SK-N-SH treated with all-trans-retinoic acid at 6 μM for 48 hours (cell line): Measurements from ENCODE around the gene CEP20.
A peak's percentile ranks its signal among the peaks of the same experiment; 100 is the strongest.

Experiments
- ATAC-seq: fragments of 200-7000 bp; cut with Tn5 transposase; 3 replicates; pipeline ENCODE4 v1.9.1; 2020; ENCODE audit warnings: mild to moderate bottlenecking, moderate library complexity
- ARNTL ChIP-seq: fragments of 450-650 bp; formaldehyde crosslinking; IDR thresholded peaks from 2 replicates; pipeline ENCODE4 v1.5.0; 2020; ENCODE audit warnings: low read depth, mild to moderate bottlenecking, moderate library complexity, borderline replicate concordance
- BACH2 ChIP-seq: fragments of 250-450 bp; sonication (Bioruptor Pico); IDR thresholded peaks from 2 replicates; pipeline ENCODE4 v1.9.0; 2021; ENCODE audit warnings: mild to moderate bottlenecking, borderline replicate concordance
- CSDC2 ChIP-seq: fragments of 250-450 bp; sonication (Bioruptor Pico); IDR thresholded peaks from 2 replicates; pipeline ENCODE4 v1.5.0; 2020; ENCODE audit warnings: mild to moderate bottlenecking, moderate library complexity
- ESRRG ChIP-seq: fragments of 250-450 bp; sonication (Bioruptor Pico); IDR thresholded peaks from 2 replicates; pipeline ENCODE4 v1.6.1; 2021; ENCODE audit warnings: mild to moderate bottlenecking
- GLIS3 ChIP-seq: fragments of 250-450 bp; sonication (Bioruptor Pico); IDR thresholded peaks from 2 replicates; pipeline ENCODE4 v1.5.0; 2020; ENCODE audit warnings: mild to moderate bottlenecking, moderate library complexity
- OSR1 ChIP-seq: fragments of 250-450 bp; sonication (Bioruptor Pico); IDR thresholded peaks from 2 replicates; pipeline ENCODE4 v1.8.0; 2022; ENCODE audit warnings: moderate library complexity, mild to moderate bottlenecking, inconsistent platforms
- PPARA ChIP-seq: fragments of 250-450 bp; sonication (Bioruptor Pico); IDR thresholded peaks from 2 replicates; pipeline ENCODE4 v1.5.0; 2020; ENCODE audit warnings: mild to moderate bottlenecking, borderline replicate concordance
- RARB ChIP-seq: fragments of 250-450 bp; sonication (Bioruptor Pico); IDR thresholded peaks from 2 replicates; pipeline ENCODE4 v1.8.0; 2021; ENCODE audit warnings: mild to moderate bottlenecking, moderate library complexity
- SNAI2 ChIP-seq: fragments of 250-450 bp; sonication (Bioruptor Pico); IDR thresholded peaks from 2 replicates; pipeline ENCODE4 v1.5.0; 2020; ENCODE audit warnings: mild to moderate bottlenecking, moderate library complexity
- TCF4 ChIP-seq: fragments of 250-450 bp; sonication (Bioruptor Pico); IDR thresholded peaks from 2 replicates; pipeline ENCODE4 v1.8.0; 2021; ENCODE audit warnings: mild to moderate bottlenecking, moderate library complexity, borderline replicate concordance
- ZC3H10 ChIP-seq: fragments of 250-450 bp; sonication (Bioruptor Pico); IDR thresholded peaks from 2 replicates; pipeline ENCODE4 v1.5.1; 2021; ENCODE audit warnings: mild to moderate bottlenecking, moderate library complexity
- ZFP3 ChIP-seq: fragments of 250-450 bp; sonication (Bioruptor Pico); IDR thresholded peaks from 2 replicates; pipeline ENCODE4 v1.5.0; 2020; ENCODE audit warnings: mild to moderate bottlenecking, moderate library complexity
- ZFP30 ChIP-seq: fragments of 450-650 bp; formaldehyde crosslinking; IDR thresholded peaks from 2 replicates; pipeline ENCODE4 v1.5.0; 2022; ENCODE audit warnings: mild to moderate bottlenecking, moderate library complexity
- ZNF565 ChIP-seq: fragments of 450-650 bp; formaldehyde crosslinking; conservative IDR thresholded peaks from 2 replicates; pipeline ENCODE4 v1.5.0; 2020; ENCODE audit warnings: low read depth, mild to moderate bottlenecking, moderate library complexity
- ZNF70 ChIP-seq: fragments of 450-650 bp; formaldehyde crosslinking; IDR thresholded peaks from 2 replicates; pipeline ENCODE4 v1.5.0; 2020; ENCODE audit warnings: mild to moderate bottlenecking, moderate library complexity
- TF ChIP-seq, protein P1 (sequence below): fragments of 250-450 bp; sonication (Bioruptor Pico); IDR thresholded peaks from 2 replicates; pipeline ENCODE4 v1.8.0; 2020; ENCODE audit warnings: mild to moderate bottlenecking, moderate library complexity, borderline replicate concordance
- TF ChIP-seq, protein P2 (sequence below): fragments of 250-450 bp; sonication (Bioruptor Pico); IDR thresholded peaks from 2 replicates; pipeline ENCODE4 v1.5.1; 2020; ENCODE audit warnings: low read depth, mild to moderate bottlenecking, moderate library complexity
- TF ChIP-seq, protein P3 (sequence below): fragments of 250-450 bp; sonication (Bioruptor Pico); IDR thresholded peaks from 2 replicates; pipeline ENCODE4 v1.5.1; 2021; ENCODE audit warnings: mild to moderate bottlenecking, moderate library complexity
- TF ChIP-seq, protein P4 (sequence below): fragments of 250-450 bp; sonication (Bioruptor Pico); IDR thresholded peaks from 2 replicates; pipeline ENCODE4 v1.5.0; 2020; ENCODE audit warnings: mild to moderate bottlenecking, moderate library complexity

CEP20 gene

DNA sequence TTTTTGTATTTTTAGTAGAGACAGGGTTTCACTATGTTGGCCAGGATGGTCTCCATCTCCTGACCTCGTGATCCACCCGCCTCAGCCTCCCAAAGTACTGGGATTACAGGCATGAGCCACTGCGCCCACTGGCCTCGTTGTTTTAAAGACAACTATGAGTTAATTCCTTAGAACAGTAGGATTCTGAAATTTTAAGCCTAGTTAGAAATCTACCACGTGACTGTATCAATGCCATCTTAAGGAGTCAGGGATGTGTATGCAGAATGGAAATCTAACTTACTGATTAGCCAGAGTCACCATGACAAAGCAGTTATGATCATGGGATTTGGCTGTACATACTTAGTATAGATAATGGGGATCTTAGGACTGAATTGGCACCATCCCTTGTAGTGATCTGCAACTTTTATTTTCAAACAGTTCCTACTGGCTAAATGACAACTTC lies 2.8 kb downstream of the CEP20 start (continued):
- TF ChIP-seq, protein P1, sequence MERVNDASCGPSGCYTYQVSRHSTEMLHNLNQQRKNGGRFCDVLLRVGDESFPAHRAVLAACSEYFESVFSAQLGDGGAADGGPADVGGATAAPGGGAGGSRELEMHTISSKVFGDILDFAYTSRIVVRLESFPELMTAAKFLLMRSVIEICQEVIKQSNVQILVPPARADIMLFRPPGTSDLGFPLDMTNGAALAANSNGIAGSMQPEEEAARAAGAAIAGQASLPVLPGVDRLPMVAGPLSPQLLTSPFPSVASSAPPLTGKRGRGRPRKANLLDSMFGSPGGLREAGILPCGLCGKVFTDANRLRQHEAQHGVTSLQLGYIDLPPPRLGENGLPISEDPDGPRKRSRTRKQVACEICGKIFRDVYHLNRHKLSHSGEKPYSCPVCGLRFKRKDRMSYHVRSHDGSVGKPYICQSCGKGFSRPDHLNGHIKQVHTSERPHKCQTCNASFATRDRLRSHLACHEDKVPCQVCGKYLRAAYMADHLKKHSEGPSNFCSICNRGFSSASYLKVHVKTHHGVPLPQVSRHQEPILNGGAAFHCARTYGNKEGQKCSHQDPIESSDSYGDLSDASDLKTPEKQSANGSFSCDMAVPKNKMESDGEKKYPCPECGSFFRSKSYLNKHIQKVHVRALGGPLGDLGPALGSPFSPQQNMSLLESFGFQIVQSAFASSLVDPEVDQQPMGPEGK, result no peak
- TF ChIP-seq, all 23 proteins: peak for 0

DNA sequence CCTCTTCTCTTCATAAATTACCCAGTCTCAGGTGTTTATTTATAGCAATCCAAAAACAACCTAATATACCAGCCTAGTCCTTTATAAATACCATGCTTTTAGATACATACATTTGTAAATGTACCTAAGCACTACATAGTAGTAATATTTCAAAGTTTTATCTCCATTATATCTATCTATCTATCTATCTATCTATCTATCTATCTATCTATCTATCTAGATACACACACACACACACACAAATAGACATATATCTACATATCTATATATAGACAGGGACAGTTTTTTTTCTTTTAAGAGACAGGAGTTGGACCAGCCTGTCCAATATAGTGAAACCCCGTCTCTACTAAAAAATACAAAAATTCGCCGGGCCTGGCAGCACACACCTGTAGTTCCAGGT lies 5.8 kb downstream of the CEP20 start:
- ATAC-seq, result no peak
- TF ChIP-seq ZNF70 (CRISPR knock-in tag) (no peak), TCF4 (no peak)

DNA sequence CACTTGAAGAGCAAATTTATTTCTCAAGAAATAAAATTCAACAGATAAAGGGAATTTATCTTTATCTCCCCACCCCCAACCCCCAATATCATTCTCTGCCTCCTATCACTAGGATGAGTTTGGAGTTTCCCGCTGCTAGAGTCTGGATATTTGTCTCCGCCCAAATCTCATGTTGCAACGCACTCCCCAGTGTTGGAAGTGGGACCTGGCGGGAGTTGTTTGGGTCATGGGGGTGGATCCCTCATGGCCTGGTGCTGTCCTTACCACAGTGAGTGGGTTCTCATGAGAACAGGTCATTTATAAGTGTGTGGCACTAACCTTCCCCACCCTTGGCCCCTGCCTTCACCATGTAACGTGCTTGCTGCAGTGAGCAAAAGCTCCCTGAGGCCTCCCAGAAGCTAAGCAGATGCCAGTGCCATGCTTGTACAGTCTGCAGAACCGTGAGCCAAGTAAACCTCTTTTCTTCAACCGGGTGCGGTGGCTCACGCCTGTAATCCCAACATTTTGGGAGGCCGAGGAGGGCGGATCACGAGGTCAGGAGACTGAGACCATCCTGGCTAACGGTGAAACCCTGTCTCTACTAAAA lies 6.5 kb downstream of the CEP20 start:
- no peak for TF ChIP-seq CSDC2 (CRISPR knock-in tag)
- TF ChIP-seq RARB (CRISPR knock-in tag), result no peak
- TF ChIP-seq BACH2 (CRISPR knock-in tag), result no peak
- no peak for TF ChIP-seq ZFP30 (CRISPR knock-in tag)
- no peak for TF ChIP-seq SNAI2
- TF ChIP-seq, protein P2, sequence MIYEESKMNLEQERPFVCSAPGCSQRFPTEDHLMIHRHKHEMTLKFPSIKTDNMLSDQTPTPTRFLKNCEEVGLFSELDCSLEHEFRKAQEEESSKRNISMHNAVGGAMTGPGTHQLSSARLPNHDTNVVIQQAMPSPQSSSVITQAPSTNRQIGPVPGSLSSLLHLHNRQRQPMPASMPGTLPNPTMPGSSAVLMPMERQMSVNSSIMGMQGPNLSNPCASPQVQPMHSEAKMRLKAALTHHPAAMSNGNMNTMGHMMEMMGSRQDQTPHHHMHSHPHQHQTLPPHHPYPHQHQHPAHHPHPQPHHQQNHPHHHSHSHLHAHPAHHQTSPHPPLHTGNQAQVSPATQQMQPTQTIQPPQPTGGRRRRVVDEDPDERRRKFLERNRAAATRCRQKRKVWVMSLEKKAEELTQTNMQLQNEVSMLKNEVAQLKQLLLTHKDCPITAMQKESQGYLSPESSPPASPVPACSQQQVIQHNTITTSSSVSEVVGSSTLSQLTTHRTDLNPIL (CRISPR knock-in tag), result no peak
- no peak for TF ChIP-seq ESRRG (CRISPR knock-in tag)
- no peak for TF ChIP-seq ARNTL (CRISPR knock-in tag)
- no peak for TF ChIP-seq ZC3H10 (CRISPR knock-in tag)
- TF ChIP-seq ZNF565 (CRISPR knock-in tag), result no peak
- TF ChIP-seq, all 23 proteins: peak for 0
- no peak for ATAC-seq

DNA sequence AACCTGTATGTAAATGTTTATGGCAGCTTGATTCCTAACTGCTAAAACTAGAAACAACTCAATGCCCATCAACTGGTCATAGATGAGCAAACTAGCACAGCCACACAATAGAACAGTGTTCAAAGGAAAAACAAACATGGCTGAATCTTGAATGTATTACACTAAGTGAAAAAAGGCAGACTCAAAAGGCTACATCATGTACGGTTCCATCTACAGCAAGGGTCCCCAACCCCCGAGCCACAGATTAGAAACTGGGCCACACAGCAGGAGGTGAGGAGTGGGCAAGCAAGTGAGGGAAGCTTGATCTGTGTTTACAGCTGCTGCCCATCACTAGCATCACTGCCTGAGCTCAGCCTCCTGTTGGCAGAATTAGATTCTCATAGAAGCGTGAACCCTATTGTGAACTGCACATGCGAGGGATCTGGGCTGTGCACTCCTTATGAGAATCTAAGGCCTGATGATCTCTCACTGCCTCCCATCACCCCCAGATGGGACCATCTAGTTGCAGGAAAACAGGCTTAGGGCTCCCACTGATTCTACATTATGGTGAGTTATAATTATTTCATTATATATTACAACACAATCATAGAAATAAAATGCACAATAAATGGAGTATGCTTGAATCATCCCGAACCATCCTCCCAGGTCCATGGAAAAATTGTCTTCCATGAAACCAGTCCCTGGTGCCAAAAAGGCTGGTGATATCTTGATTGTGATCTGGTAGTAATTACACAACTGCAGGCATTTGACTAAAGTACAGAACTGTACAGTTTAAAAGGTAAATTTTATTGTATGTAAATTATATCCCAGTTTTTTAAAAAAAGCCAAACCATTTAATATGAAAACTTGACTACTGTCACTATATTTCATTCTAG lies 7.7 kb downstream of the CEP20 start:
- ATAC-seq, result peak; percentile 27; the same call in 2 of the 3 replicates
- TF ChIP-seq SNAI2 (no peak), ZC3H10 (CRISPR knock-in tag) (no peak), ARNTL (CRISPR knock-in tag) (no peak), GLIS3 (CRISPR knock-in tag) (no peak), ZFP3 (CRISPR knock-in tag) (no peak), TCF4 (no peak), CSDC2 (CRISPR knock-in tag) (no peak), ZNF565 (CRISPR knock-in tag) (no peak), OSR1 (no peak), ZNF70 (CRISPR knock-in tag) (no peak), PPARA (CRISPR knock-in tag) (no peak)
- TF ChIP-seq, protein P3, sequence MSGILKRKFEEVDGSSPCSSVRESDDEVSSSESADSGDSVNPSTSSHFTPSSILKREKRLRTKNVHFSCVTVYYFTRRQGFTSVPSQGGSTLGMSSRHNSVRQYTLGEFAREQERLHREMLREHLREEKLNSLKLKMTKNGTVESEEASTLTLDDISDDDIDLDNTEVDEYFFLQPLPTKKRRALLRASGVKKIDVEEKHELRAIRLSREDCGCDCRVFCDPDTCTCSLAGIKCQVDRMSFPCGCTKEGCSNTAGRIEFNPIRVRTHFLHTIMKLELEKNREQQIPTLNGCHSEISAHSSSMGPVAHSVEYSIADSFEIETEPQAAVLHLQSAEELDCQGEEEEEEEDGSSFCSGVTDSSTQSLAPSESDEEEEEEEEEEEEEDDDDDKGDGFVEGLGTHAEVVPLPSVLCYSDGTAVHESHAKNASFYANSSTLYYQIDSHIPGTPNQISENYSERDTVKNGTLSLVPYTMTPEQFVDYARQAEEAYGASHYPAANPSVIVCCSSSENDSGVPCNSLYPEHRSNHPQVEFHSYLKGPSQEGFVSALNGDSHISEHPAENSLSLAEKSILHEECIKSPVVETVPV (CRISPR knock-in tag), result no peak
- TF ChIP-seq, protein P4, sequence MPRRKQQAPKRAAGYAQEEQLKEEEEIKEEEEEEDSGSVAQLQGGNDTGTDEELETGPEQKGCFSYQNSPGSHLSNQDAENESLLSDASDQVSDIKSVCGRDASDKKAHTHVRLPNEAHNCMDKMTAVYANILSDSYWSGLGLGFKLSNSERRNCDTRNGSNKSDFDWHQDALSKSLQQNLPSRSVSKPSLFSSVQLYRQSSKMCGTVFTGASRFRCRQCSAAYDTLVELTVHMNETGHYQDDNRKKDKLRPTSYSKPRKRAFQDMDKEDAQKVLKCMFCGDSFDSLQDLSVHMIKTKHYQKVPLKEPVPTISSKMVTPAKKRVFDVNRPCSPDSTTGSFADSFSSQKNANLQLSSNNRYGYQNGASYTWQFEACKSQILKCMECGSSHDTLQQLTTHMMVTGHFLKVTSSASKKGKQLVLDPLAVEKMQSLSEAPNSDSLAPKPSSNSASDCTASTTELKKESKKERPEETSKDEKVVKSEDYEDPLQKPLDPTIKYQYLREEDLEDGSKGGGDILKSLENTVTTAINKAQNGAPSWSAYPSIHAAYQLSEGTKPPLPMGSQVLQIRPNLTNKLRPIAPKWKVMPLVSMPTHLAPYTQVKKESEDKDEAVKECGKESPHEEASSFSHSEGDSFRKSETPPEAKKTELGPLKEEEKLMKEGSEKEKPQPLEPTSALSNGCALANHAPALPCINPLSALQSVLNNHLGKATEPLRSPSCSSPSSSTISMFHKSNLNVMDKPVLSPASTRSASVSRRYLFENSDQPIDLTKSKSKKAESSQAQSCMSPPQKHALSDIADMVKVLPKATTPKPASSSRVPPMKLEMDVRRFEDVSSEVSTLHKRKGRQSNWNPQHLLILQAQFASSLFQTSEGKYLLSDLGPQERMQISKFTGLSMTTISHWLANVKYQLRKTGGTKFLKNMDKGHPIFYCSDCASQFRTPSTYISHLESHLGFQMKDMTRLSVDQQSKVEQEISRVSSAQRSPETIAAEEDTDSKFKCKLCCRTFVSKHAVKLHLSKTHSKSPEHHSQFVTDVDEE (CRISPR knock-in tag), result no peak
- TF ChIP-seq, protein P1, result no peak
- TF ChIP-seq, protein P2 (CRISPR knock-in tag), result no peak
